K562 (cell line): ENCODE results near the gene DNM1. TPM values are rescaled to one million over a fixed set of nuclear protein-coding genes. Genes with fewer than 3 reads are reported as not detected.
A peak's percentile ranks its signal among the peaks of the same experiment; 100 is the strongest.

ENCODE experiments used
- ATAC-seq: fragments of 200-7000 bp; cut with Tn5 transposase; 3 replicates; pipeline ENCODE4 v1.9.1; 2020; ENCODE audit warnings: moderate library complexity
- BruUV-seq: library from RNA; stranded (reverse); fragments of 400-500 nt; replicated peaks from 2 replicates; lab custom pipeline; 2021; lab: Mats Ljungman, UMichigan
- CTCF ChIA-PET: fragments of 300-600 bp; formaldehyde crosslinking; extraction: SDS; loops from one replicate; lab custom pipeline; 2021; ENCODE audit warnings: low intra/inter-chr PET ratio; lab: Yijun Ruan, JAX
- POLR2A ChIA-PET: fragments of 300-600, 350-650 bp; sonication (Branson Sonifier 250); formaldehyde crosslinking; extraction: SDS; loops from one replicate; lab custom pipeline; 2021; ENCODE audit warnings: antibody characterized with exemption, inconsistent platforms; lab: Yijun Ruan, JAX
- DNase-seq, 4 experiments: peaks; one replicate each; pipeline versions ENCODE4 v3.0.0 to v3.0.0-alpha.2; 2011 to 2018; ENCODE audit warnings: low spot score in 3 of 4, mixed read lengths in 3 of 4; ENCODE audit errors: extremely low read depth in 1 of 4
- FAIRE-seq: peaks from 2 replicates; lab custom pipeline; 2011; peaks lifted over from hg19 to GRCh38; lab: Jason Lieb, UNC
- H2AFZ ChIP-seq: 2 replicates; pipeline ENCODE4 v1.6.0; 2011; ENCODE audit warnings: low read depth, low read length, control low read depth, inconsistent platforms
- H3K27ac ChIP-seq: fragments of 200-600 bp; 3 replicates; pipeline ENCODE4 v1.8.0; 2011; ENCODE audit warnings: low read depth, mild to moderate bottlenecking, control low read depth, inconsistent platforms, low read length, moderate library complexity, mixed read lengths; ENCODE audit errors: extremely low read depth
- H3K27me3 ChIP-seq, 2 experiments: fragments of 300-600 bp in 1 of 2; 2 replicates in 1 of 2; 3 replicates in 1 of 2; pipeline versions ENCODE4 v1.6.0 to v1.8.0; 2011; ENCODE audit warnings: inconsistent platforms in 2 of 2, low read length in 2 of 2, mild to moderate bottlenecking in 1 of 2, mixed read lengths in 1 of 2, moderate library complexity in 1 of 2; ENCODE audit not compliant: control insufficient read depth in 2 of 2, insufficient read depth in 2 of 2
- H3K36me3 ChIP-seq: fragments of 300-600 bp; 3 replicates; pipeline ENCODE4 v1.8.0; 2011; ENCODE audit warnings: mild to moderate bottlenecking, low read length, inconsistent platforms; ENCODE audit not compliant: control insufficient read depth, insufficient read depth
- H3K4me1 ChIP-seq, 2 experiments: fragments of 200-600 bp in 1 of 2; replicated peaks in 1 of 2; 2 replicates in 1 of 2; 3 replicates in 1 of 2; pipeline versions ENCODE4 v1.5.1 to v1.8.0; 2011; ENCODE audit warnings: inconsistent platforms in 2 of 2, low read length in 2 of 2, mild to moderate bottlenecking in 1 of 2, mixed read lengths in 1 of 2, moderate library complexity in 1 of 2; ENCODE audit not compliant: control insufficient read depth in 2 of 2, insufficient read depth in 2 of 2
- H3K4me2 ChIP-seq: 2 replicates; pipeline ENCODE4 v1.6.1; 2011; ENCODE audit warnings: low read length, control low read depth, inconsistent platforms, mixed read lengths; ENCODE audit not compliant: insufficient read depth
- H3K4me3 ChIP-seq: fragments of 200-600 bp; sonication (generic), shearing (Covaris generic); 2 replicates; pipeline ENCODE4 v1.5.1; 2016; ENCODE audit warnings: control low read depth, inconsistent platforms
- H3K79me2 ChIP-seq: fragments of 200-600 bp; 3 replicates; pipeline ENCODE4 v1.8.0; 2011; ENCODE audit warnings: low read length, inconsistent platforms; ENCODE audit not compliant: control insufficient read depth, insufficient read depth
- H3K9ac ChIP-seq, 2 experiments: 2 replicates each; pipeline versions ENCODE4 v1.6.0 to v1.6.1; 2011; ENCODE audit warnings: low read depth in 2 of 2, low read length in 2 of 2, control low read depth in 1 of 2, inconsistent platforms in 1 of 2, mild to moderate bottlenecking in 1 of 2, mixed read lengths in 1 of 2; ENCODE audit not compliant: insufficient read depth in 1 of 2
- H3K9me1 ChIP-seq: one replicate; pipeline ENCODE4 v1.6.0; 2011; ENCODE audit warnings: inconsistent platforms, mild to moderate bottlenecking, low read length, moderate library complexity; ENCODE audit not compliant: control insufficient read depth, insufficient read depth
- H3K9me3 ChIP-seq: replicated peaks from 2 replicates; pipeline ENCODE4 v1.5.1; 2011; ENCODE audit warnings: low read depth, low read length, inconsistent platforms; ENCODE audit not compliant: control insufficient read depth, insufficient read depth
- H4K20me1 ChIP-seq: replicated peaks from 2 replicates; pipeline ENCODE4 v1.6.1; 2011; ENCODE audit warnings: low read length, inconsistent platforms, mixed read lengths; ENCODE audit not compliant: control insufficient read depth, insufficient read depth
- CEBPG ChIP-seq, 3 experiments: fragments of 200-800 bp in 1 of 3; sonication (Bioruptor generic) in 1 of 3; sonication (generic) in 1 of 3; formaldehyde crosslinking in 1 of 3; IDR thresholded peaks in 2 of 3; conservative IDR thresholded peaks in 1 of 3; 2 replicates each; pipeline versions ENCODE4 v1.6.1 to v1.8.0; 2016 to 2022; ENCODE audit warnings: missing compliant biosample characterization in 2 of 3, missing genetic modification characterization in 2 of 3, mild to moderate bottlenecking in 1 of 3, missing genetic modification reagents in 1 of 3
- ETS1 ChIP-seq: conservative IDR thresholded peaks from 2 replicates; pipeline ENCODE4 v1.6.1; 2011; ENCODE audit warnings: low read depth, mild to moderate bottlenecking, low read length; ENCODE audit not compliant: control insufficient read depth
- POLR2G ChIP-seq: fragments of 200-400 bp; formaldehyde crosslinking; IDR thresholded peaks from 2 replicates; pipeline ENCODE4 v1.6.1; 2017; ENCODE audit warnings: low read depth, mild to moderate bottlenecking, antibody characterized with exemption, low read length, moderate library complexity
- RBFOX2 ChIP-seq: fragments of 200-400 bp; formaldehyde crosslinking; IDR thresholded peaks from 2 replicates; pipeline ENCODE4 v1.6.1; 2017; ENCODE audit warnings: low read depth, mild to moderate bottlenecking, low read length, moderate library complexity
- ZNF133 ChIP-seq: fragments of 250-450 bp; sonication (Bioruptor Pico); IDR thresholded peaks from 2 replicates; pipeline ENCODE4 v1.4.0; 2020; ENCODE audit warnings: mild to moderate bottlenecking
- ZNF780A ChIP-seq: fragments of 250-450 bp; sonication (Bioruptor Pico); IDR thresholded peaks from 2 replicates; pipeline ENCODE4 v1.5.0; 2021; ENCODE audit warnings: mild to moderate bottlenecking
- WGBS: fragments of 100-300 bp; shearing (Covaris generic); methylation state at CpG from one replicate; pipeline ENCODE4 v1.1.6; 2016; ENCODE audit warnings: low coverage, mixed read lengths; ENCODE audit not compliant: insufficient coverage; ENCODE audit errors: missing lambda C conversion rate; 5-methylcytosine and 5-hydroxymethylcytosine counted together
- in situ Hi-C: fragments of 300-500 bp; cut with MboI; formaldehyde crosslinking; loops from 4 replicates; pipeline ENCODE4 v1.15.0; 2018; ENCODE audit warnings: inconsistent platforms, mixed read lengths
- intact Hi-C: fragments of 100-400 bp; cut with micrococcal nuclease; formaldehyde crosslinking; loops from 2 replicates; pipeline ENCODE4 v1.14.2; 2022
- polyA plus RNA-seq, 8 experiments: library from polyadenylated mRNA; depleted of rRNA in 4 of 8; stranded (reverse) in 5 of 8; unstranded in 3 of 8; fragments of >200 nt; fragmentation: Nextera tagmentation in 2 of 8; fragmentation: Illumina TruSeq in 1 of 8; extraction: Ambion mirVana in 2 of 8; extraction: Trizol in 1 of 8; gene quantifications; 2 replicates each; pipeline versions ENCODE4 v1.2.1 to v1.2.3, GENCODE V29; 2011 to 2014; ENCODE audit warnings: inconsistent platforms in 1 of 8, missing spikeins in 1 of 8
- total RNA-seq, 7 experiments: library from RNA; depleted of rRNA in 6 of 7; stranded (reverse); fragments of >200 nt in 6 of 7; fragmentation: Illumina TruSeq in 2 of 7; extraction: Trizol in 2 of 7; gene quantifications; 2 replicates each; pipeline versions ENCODE4 v1.2.1 to v1.2.3, GENCODE V29; 2011 to 2021; ENCODE audit warnings: low replicate concordance in 1 of 7

The DNM1 gene
- total and polyA plus RNA-seq, 9 of the 15 experiments (the other 6 are each of a cell fraction or from before 2014, with no cell fraction given): 0.39 to 23.1 (median 9.1) TPM

GRCh38 chr9:128180447-128180846 is 22.7 kb upstream of the DNM1 start:
- POLR2A ChIA-PET: interaction anchor here (0.8 to 12.6 kb wide), 3 partner anchors 10 to 16 kb away, joined by 4 to 155 read pairs (median 78); partner anchors contain the start of genes BBLN and CIZ1
- peaks cover 86% of the 10 kb centered on the region for H3K36me3 ChIP-seq
- no peak for ATAC-seq
- CTCF ChIA-PET: interaction anchor here (1.6 kb wide), 1 partner anchor 1603 kb away, joined by 3 read pairs; no protein-coding TSS in a partner anchor
- no peak overlapping the region for H2AFZ ChIP-seq
- no peak for DNase-seq
- peak; percentile 44 for TF ChIP-seq RBFOX2
- 0 out of 2 replicates have a peak, but pooled peaks have one; percentile 4 for TF ChIP-seq CEBPG (CRISPR knock-in tag; IDR thresholded peaks at IDR 0.05)
- TF ChIP-seq CEBPG (tag; conservative IDR thresholded peaks at IDR 0.05 in 1 of 2, IDR thresholded peaks at IDR 0.05 in 1 of 2): no peak
- TF ChIP-seq ETS1: 0 out of 2 replicates have a peak, but pooled peaks have one; percentile 25
- peak; percentile 38; the same call in 1 of the 2 replicates for TF ChIP-seq POLR2G
- TF ChIP-seq ZNF780A (CRISPR knock-in tag): no peak
- no peak for TF ChIP-seq ZNF133 (CRISPR knock-in tag)
- H3K27me3 ChIP-seq: no peaks in the 10 kb centered on the region
- over 99% methylated on average over 8 of the region's 8 CpGs for WGBS
- no peak overlapping the region for H3K4me3 ChIP-seq
- H3K9me3 ChIP-seq: no peaks in the 10 kb centered on the region
- H3K4me2 ChIP-seq: no peak overlapping the region
- FAIRE-seq: no peak
- H3K4me1 ChIP-seq: peaks cover 0 to 28% of the 10 kb centered on the region in 2 experiments; a peak in 2 of 5 replicates
- H3K27ac ChIP-seq: no peak overlapping the region
- no peaks in the 10 kb centered on the region for H3K9me1 ChIP-seq
- in situ Hi-C loops (no loop called here), intact Hi-C loops (loop anchor here (2.0 kb wide), 1 partner anchor 160 kb away; the partner anchor contains the start of gene SLC27A4)
- peak overlapping the region in 1 of 2 experiments; percentile 1; a peak in 1 of 4 replicates for H3K9ac ChIP-seq
- peaks cover 3% of the 10 kb centered on the region; the same call in 1 of the 2 replicates for H4K20me1 ChIP-seq
- BruUV-seq: no TSS peak
- H3K79me2 ChIP-seq: no peaks in the 10 kb centered on the region
